ENCODE results near the gene TEAD4.

TEAD4 gene

GRCh38 chr12:3085341-3086139 lies 126.3 kb downstream of the TEAD4 start:
- DNase-seq, result no peak

- DNase-seq, result no peak
Measured at GRCh38 chr12:3086211-3086610, 127.0 kb downstream of the TEAD4 start.

GRCh38 chr12:3086729-3087323 lies 127.6 kb downstream of the TEAD4 start:
- DNase-seq, result no peak

- no peak for DNase-seq
Measured at GRCh38 chr12:3087758-3088650, 128.8 kb downstream of the TEAD4 start.

- no peak for DNase-seq
Measured at GRCh38 chr12:3089588-3089987, 130.4 kb downstream of the TEAD4 start.
